Measurements from ENCODE around the gene GPX4.

- TF ChIP-seq CTCF (IDR thresholded peaks at IDR 0.05) (no peak), POLR2A (IDR thresholded peaks at IDR 0.05) (no peak)
Observed at GRCh38 chr19:1130771-1131717, 27.2 kb downstream of the GPX4 start.

Measured in testis (tissue), 2 donors.